ENCODE data around the gene WRAP73.

DNA sequence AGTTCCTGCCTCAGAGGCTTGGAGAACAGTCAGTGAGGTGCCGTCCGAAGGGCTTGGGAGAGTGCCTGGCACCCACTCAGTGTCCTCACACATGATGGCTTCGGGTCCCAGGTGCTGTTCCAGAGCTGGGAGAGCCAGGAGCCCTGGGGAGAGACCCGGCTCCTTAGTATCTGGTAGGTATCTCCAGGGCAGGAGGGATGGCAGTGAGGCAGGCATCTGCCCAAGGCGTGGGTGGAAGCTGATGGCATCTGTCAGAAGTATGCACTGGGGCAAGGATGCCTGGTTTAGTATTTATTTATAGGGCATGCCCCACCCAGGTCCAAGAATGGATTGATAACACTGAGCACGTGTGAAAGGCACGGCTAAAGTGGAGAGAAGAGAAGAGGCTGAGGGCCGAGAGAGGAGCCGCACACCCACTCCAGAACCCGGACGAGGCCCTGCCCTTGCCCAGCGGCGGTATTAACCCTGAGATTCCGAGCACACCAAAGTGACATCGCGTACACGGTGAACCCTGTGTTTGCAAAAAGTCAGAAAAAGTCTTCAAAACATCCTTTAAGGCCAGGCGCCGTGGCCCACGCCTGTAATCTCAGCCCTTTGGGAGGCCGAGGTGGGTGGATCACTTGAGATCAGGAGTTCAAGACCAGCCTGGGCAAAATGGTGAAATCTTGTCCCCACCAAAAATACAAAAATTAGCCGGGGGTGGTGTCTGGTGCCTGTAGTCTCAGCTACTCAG lies 4.8 kb upstream of the WRAP73 start:
- TF ChIP-seq, protein P1, sequence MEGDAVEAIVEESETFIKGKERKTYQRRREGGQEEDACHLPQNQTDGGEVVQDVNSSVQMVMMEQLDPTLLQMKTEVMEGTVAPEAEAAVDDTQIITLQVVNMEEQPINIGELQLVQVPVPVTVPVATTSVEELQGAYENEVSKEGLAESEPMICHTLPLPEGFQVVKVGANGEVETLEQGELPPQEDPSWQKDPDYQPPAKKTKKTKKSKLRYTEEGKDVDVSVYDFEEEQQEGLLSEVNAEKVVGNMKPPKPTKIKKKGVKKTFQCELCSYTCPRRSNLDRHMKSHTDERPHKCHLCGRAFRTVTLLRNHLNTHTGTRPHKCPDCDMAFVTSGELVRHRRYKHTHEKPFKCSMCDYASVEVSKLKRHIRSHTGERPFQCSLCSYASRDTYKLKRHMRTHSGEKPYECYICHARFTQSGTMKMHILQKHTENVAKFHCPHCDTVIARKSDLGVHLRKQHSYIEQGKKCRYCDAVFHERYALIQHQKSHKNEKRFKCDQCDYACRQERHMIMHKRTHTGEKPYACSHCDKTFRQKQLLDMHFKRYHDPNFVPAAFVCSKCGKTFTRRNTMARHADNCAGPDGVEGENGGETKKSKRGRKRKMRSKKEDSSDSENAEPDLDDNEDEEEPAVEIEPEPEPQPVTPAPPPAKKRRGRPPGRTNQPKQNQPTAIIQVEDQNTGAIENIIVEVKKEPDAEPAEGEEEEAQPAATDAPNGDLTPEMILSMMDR (conservative IDR thresholded peaks at IDR 0.05; ENCODE audit: low read depth, low read length) = no peak
- no peak for TF ChIP-seq EZH2 (IDR thresholded peaks at IDR 0.05; ENCODE audit: low read length, unreplicated experiment)

Measured in PC-3 (cell line).